ENCODE measurements around the gene ZNF264. TPM values are rescaled to one million over a fixed set of nuclear protein-coding genes. Genes with fewer than 3 reads are reported as not detected.
"Not testable (repeated sequence)": the region's sequence is repeated elsewhere in the genome, so short reads cannot be mapped to it uniquely, and the experiment has no call there.

Gene ZNF264
- total RNA-seq, 1 experiment from 2014 or later, result 18.2 TPM

DNA sequence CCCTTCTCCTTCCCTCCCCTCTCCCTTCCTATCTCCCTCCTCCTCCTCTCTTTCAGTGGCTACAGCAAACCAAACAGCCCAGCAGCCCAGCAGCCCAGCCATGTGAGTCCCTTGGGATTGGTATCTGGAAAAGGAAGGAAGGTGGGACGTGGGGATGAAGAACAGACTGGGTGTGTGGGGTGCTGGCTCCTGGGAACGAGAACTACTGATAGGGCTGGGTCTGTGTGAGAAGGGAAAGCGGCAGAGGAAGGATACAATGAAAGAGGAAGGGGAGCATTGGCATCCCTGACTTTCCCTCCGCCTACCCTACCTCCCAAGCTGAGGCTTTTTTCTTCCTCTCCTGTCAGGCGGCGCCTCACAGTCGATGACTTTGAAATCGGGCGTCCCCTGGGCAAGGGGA, 40.4 kb downstream of the ZNF264 start:
- Histone ChIP-seq H3K4me3 (no peak overlapping the region), H3K36me3 (no peaks in the 10 kb centered on the region), H3K27ac (no peak overlapping the region), H3K4me1 (no peaks in the 10 kb centered on the region), H3K9me3 (replicated peaks) (no peaks in the 10 kb centered on the region), H3K27me3 (no peaks in the 10 kb centered on the region)
- no peak for DNase-seq

DNA sequence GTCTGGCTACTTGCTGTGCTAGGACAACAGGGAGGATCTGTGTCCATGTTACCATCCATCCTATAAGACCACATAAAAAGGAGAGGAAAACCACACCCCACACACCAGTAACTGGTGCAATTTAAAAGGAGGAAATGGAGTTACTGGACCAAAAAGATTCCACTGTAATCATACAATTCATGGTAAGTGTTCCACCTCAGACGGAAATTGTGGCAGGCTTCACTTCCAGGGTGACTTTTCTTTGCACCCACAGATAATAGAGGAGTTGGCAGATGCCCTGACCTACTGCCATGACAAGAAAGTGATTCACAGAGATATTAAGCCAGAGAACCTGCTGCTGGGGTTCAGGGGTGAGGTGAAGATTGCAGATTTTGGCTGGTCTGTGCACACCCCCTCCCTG, 41.9 kb downstream of the ZNF264 start:
- no peak for DNase-seq
- Histone ChIP-seq H3K4me3 (no peak overlapping the region), H3K4me1 (no peaks in the 10 kb centered on the region), H3K27ac (no peak overlapping the region), H3K27me3 (no peaks in the 10 kb centered on the region), H3K36me3 (no peaks in the 10 kb centered on the region), H3K9me3 (replicated peaks) (no peaks in the 10 kb centered on the region)

DNA sequence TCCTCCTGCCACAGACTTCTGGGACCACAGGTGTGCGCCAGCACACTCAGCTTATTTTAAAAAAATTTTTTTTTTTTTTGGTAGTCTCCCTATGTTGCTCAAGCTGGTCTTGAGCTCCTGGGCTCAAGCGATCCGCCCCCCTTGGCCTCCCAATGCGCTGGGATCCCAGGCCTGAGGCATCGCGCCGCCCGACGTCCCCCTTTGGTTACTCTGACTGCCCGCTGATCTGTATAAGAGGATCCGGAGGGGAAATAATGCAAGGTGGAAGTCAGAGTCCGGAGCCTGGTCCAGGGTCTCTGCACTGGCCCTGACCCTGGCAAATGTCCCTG, 48.6 kb downstream of the ZNF264 start:
- DNase-seq, result no peak
- Histone ChIP-seq H3K27me3 (no peaks in the 10 kb centered on the region), H3K36me3 (peaks cover 3% of the 10 kb centered on the region), H3K4me1 (no peaks in the 10 kb centered on the region; the same call in 1 of the 2 replicates), H3K4me3 (peak overlapping the region; percentile 95), H3K9me3 (replicated peaks) (no peaks in the 10 kb centered on the region), H3K27ac (peak overlapping the region; percentile 78)

DNA sequence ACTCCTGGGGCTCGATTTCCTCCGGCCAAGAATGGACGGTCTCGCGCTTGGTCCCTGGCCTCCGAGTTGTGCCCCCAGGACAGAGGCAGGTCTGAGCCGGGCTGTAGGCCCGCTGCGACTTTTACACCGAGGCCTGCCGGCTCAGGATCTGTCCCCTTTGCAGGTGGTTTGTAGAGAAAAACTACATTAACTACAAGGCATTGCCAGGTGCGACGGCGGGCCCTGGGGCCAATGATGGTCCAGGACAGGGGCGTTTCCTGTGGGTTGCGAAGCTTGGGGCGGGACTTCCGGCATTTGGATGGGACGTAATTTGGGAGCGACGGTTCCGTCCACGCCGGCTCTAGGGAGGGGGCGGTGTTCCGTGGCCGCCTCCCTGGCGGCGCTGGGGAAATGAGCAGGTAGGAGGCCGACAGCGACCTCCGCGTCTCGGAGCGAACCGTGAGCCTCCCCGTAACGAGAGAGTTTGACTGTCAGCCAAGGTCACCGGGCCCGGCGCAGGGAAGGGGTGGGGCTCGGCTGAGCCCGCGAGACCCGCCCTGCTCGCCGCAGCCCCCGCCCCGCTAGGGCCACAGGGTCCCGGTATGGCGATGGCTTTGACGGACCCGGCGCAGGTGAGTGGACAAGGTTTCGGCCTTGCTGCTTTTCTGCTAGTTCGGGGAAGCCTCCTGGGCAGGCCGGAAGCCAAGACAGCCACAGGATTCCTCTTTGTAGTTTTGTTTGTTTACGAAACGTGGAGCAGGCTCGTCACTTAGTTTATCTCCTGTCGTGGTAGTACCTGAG, 49.2 kb downstream of the ZNF264 start, which contains the start of gene ZNF805:
TSS of gene ZNF805 (plus strand) at position 322 of the 780 bp plus-strand sequence. CDS start at position 582, 260 bp downstream.
- H3K9me3 ChIP-seq (replicated peaks), result no peaks in the 10 kb centered on the region
- peak within 1 kb of the TSS; percentile 95 for H3K4me3 ChIP-seq
- H3K27ac ChIP-seq, result peak within 1 kb of the TSS; percentile 78
- peaks cover 7% of the 10 kb centered on the region for H3K36me3 ChIP-seq
- no peaks in the 10 kb centered on the region; the same call in 1 of the 2 replicates for H3K4me1 ChIP-seq
- no peaks in the 10 kb centered on the region for H3K27me3 ChIP-seq
- DNase-seq, result peak; percentile 92 to 94

DNA sequence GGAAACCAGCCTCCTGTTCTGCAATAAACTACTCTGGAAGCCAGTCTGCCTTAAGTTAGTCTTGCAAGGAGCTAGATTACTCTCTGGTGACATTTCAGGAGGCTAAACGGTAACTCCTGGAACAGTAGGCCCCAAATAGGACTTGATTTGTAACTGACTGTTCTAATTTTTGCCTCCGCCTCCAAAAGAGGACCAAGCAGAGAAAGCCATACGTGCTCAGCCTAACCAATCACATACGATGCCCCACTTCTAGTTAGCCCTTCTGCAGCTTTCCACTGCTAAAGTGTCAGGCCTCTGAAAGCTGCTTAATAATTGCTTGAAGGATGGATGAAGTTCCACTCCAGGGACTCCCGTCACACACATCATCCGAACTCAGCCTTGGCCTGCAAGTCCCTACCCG, 49.9 kb downstream of the ZNF264 start:
- Histone ChIP-seq H3K36me3 (peaks cover 12% of the 10 kb centered on the region), H3K4me3 (peak overlapping the region; percentile 95), H3K27me3 (no peaks in the 10 kb centered on the region), H3K27ac (peak overlapping the region; percentile 78), H3K4me1 (no peaks in the 10 kb centered on the region; the same call in 1 of the 2 replicates), H3K9me3 (replicated peaks) (no peaks in the 10 kb centered on the region)
- DNase-seq, result peak in 1 of 2 experiments; percentile 6

DNA sequence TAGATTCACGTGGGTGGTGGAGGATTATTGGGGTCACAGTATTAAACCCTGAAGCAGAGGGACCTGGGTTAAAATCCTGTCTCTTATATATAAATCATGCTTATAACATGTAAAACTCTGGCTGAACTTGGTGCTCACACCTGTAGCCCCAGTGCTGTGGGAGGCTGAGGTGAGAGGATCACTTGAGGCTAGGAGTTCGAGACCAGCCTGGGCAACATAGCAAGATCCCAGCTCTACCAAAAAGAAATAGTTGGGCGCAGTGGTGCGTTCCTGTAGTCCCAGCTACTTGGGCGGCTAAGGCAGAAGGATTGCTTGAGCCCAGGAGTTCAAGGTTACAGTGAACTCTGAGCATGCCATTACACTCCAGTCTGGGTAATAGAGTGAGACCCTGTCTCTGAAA, 51.5 kb downstream of the ZNF264 start:
- Histone ChIP-seq H3K27ac (no peak overlapping the region), H3K4me3 (no peak overlapping the region), H3K36me3 (peaks cover 12% of the 10 kb centered on the region), H3K27me3 (no peaks in the 10 kb centered on the region), H3K9me3 (replicated peaks) (no peaks in the 10 kb centered on the region), H3K4me1 (no peaks in the 10 kb centered on the region; the same call in 1 of the 2 replicates)
- DNase-seq, result no peak

DNA sequence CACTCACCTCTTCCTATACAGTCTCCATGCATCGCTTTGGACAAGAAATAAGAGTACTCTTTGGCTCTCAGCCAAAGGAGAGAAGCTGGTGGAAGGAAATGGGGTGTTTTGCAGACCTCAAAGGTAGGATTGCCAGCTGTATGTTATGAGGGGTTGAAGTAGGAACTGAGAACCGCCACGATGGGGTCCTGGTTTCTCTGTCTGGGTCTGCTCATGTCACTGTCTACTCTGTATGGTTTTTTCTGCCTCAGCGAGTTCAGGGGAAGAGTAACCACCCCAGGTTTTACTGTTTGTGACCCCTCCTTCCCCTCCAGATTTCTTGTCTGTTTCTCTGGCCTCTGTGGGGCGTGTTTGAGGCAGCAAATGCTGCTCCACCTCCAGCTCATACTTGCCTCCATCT, 53.2 kb downstream of the ZNF264 start:
- no peaks in the 10 kb centered on the region for H3K27me3 ChIP-seq
- peaks cover 25% of the 10 kb centered on the region for H3K36me3 ChIP-seq
- H3K27ac ChIP-seq, result no peak overlapping the region
- no peak for DNase-seq
- no peak overlapping the region for H3K4me3 ChIP-seq
- no peaks in the 10 kb centered on the region; the same call in 1 of the 2 replicates for H3K4me1 ChIP-seq
- no peaks in the 10 kb centered on the region for H3K9me3 ChIP-seq (replicated peaks)

DNA sequence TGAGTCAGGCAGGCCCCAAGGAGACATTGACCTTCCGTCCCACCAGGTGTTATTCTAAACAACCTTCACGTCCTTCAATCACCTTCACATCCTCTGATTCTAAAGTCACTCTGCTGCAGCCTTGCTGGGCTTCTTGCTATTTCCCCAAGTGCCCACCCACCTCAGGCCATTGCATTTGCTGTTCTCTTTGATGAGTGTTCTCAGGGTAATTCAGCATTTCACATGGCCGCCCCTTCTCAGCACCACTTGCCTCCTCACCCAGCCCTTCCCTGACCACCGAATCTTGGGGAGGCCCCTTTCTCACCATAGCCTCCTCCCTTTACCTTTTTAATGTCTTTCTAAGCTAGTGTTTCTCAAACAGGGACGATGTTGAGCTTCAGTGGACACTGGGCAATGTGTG, 53.8 kb downstream of the ZNF264 start:
- Histone ChIP-seq H3K9me3 (replicated peaks) (no peaks in the 10 kb centered on the region), H3K4me3 (no peak overlapping the region), H3K36me3 (peaks cover 26% of the 10 kb centered on the region), H3K27ac (no peak overlapping the region), H3K4me1 (no peaks in the 10 kb centered on the region; the same call in 1 of the 2 replicates), H3K27me3 (no peaks in the 10 kb centered on the region)
- DNase-seq, result no peak

DNA sequence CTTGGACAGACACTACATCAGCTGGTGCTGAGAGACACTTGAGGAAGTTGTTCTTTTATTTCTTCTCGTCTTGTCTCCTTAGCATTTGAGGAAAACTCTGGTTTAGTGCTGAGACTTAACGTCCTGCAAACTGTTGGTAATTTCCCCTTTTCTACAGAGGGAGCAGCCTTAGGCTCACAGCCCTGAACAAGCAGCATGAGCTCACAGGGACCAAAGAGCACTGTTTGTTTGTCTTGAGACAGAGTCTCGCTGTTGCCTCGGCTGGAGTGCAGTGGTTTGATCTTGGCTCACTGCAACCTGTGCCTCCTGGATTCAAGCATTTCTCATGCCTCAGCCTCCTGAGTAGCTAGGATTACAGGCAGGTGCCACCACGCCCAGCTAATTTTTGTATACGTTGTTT, 54.7 kb downstream of the ZNF264 start:
- Histone ChIP-seq H3K9me3 (replicated peaks) (no peaks in the 10 kb centered on the region), H3K4me3 (no peak overlapping the region), H3K27ac (no peak overlapping the region), H3K4me1 (no peaks in the 10 kb centered on the region; the same call in 1 of the 2 replicates), H3K27me3 (no peaks in the 10 kb centered on the region), H3K36me3 (peaks cover 33% of the 10 kb centered on the region)
- no peak for DNase-seq

DNA sequence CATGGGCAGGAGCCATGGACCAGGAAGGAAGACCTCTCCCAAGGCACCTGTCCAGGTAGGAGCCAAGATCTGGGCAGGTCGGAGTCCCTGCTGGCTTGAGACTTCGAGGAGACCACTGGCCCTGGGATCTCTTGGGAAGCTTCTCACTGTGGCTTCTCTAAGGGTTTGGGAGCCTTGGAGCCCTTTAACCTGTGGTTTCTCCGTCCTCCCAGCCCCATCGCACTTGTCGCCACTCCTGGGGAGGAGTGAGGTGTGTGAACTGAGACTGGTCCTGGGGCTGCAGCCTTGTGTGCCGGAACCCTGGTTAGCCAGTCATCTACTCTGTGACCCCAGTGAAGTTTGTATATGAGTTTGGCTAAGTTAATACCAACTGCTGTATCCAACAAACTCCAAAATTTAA, 57.3 kb downstream of the ZNF264 start:
- no peaks in the 10 kb centered on the region for H3K9me3 ChIP-seq (replicated peaks)
- peaks cover 51% of the 10 kb centered on the region for H3K36me3 ChIP-seq
- H3K4me3 ChIP-seq, result no peak overlapping the region
- DNase-seq, result no peak
- H3K27me3 ChIP-seq, result no peaks in the 10 kb centered on the region
- H3K27ac ChIP-seq, result no peak overlapping the region
- H3K4me1 ChIP-seq, result no peaks in the 10 kb centered on the region

DNA sequence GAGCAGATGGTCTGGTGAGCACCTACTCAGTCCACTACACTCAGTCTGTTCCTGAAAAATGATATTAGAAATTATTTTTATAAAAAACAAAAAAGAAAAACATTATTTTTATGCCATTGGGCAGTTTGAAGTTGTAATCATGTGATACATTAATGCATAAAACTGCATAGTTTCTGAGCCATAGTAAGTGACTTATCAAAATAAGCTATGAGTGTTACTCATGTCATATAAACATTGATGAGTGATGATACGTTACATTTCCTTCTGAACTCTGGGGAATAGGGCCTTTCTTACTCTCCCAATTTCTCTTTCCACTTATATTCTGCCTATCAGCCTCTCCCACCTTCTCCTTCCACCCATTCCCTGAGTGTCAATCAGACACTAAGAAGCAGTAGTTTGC, 58.0 kb downstream of the ZNF264 start:
- Histone ChIP-seq H3K4me1 (no peaks in the 10 kb centered on the region), H3K9me3 (replicated peaks) (no peaks in the 10 kb centered on the region), H3K27ac (no peak overlapping the region), H3K27me3 (no peaks in the 10 kb centered on the region), H3K36me3 (peaks cover 52% of the 10 kb centered on the region), H3K4me3 (no peak overlapping the region)
- no peak for DNase-seq

DNA sequence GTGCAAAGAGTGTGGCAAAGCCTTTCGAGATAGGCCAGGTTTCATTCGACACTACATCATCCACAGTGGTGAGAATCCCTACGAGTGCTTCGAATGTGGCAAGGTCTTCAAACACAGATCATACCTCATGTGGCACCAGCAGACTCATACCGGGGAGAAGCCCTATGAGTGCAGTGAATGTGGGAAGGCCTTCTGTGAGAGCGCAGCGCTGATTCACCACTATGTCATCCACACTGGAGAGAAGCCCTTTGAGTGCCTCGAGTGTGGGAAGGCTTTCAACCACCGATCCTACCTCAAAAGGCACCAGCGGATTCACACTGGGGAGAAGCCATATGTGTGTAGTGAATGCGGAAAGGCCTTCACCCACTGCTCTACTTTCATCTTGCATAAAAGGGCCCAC, 62.5 kb downstream of the ZNF264 start:
- H3K9me3 ChIP-seq (replicated peaks); H3K4me3 ChIP-seq; H3K27ac ChIP-seq; H3K27me3 ChIP-seq; DNase-seq; H3K4me1 ChIP-seq: not testable (repeated sequence)
- H3K36me3 ChIP-seq, result peaks cover 47% of the 10 kb centered on the region

DNA sequence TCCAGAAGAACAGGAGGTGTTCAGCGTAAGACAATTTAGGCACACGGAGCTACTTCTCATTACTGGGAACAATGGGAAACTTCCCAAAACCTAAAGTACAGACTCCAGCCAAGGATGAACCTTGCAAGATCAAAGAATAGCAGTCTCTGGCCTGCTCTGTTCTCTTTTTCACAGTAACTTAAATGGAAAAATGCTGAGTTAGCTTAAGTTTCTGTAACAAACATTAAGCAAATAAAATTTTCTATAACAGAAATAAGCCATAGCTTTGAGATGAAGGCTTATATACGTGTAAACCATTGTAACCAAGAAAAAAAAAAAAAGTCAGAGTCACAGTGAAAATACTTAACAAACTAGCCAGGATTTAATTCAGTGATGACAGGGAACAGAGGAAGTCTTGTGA, 70.7 kb downstream of the ZNF264 start:
- Histone ChIP-seq H3K4me1 (no peaks in the 10 kb centered on the region), H3K36me3 (peaks cover 13% of the 10 kb centered on the region; the same call in 1 of the 2 replicates), H3K9me3 (replicated peaks) (no peaks in the 10 kb centered on the region; the same call in 1 of the 2 replicates), H3K27ac (no peak overlapping the region), H3K4me3 (no peak overlapping the region), H3K27me3 (no peaks in the 10 kb centered on the region)
- no peak for DNase-seq

DNA sequence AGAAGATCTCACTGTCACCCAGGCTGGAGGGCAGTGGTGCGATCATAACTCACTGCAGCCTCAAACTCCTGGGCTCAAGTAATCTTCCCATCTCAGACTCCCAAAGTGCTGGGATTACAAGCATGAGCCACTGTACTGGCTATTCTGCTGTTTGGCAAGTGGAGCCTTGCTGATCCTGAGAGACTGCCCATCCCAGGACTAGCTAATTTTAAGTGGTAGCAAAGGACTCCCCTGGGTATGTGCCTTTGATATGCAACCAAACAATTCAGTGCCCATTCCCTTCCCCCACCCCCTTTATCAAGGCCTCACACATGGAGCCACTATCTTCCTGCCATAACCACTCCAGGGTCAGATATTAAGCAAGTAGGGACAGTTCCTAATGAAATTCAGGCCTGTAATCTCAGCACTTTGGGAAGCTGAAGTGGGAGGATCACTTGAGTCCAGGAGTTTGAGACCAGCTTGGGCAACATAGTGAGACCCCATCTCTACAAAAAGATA, 72.0 kb downstream of the ZNF264 start:
- no peaks in the 10 kb centered on the region for H3K4me1 ChIP-seq
- H3K4me3 ChIP-seq, result no peak overlapping the region
- no peaks in the 10 kb centered on the region for H3K27me3 ChIP-seq
- DNase-seq, result no peak
- peaks cover 13% of the 10 kb centered on the region; the same call in 1 of the 2 replicates for H3K36me3 ChIP-seq
- no peak overlapping the region for H3K27ac ChIP-seq
- H3K9me3 ChIP-seq (replicated peaks), result no peaks in the 10 kb centered on the region; the same call in 1 of the 2 replicates

DNA sequence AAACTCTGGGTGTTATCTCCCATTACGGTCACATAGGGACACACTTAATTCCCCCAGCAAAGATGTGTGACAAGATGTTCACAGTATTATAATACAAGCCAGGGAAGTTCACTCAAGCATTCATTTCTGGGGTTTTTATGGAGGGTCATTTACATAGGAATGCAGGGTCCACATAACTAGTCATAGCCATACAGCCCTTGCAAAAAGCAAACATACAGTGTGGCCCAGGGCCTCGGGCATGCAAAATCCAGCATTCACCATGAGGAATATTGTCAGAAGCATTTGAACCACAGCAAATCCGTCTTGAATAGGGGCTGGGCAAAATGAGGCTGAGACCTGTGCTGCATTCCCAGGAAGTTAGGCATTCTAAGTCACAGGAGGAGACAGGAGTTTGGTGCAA, 76.0 kb downstream of the ZNF264 start:
- Histone ChIP-seq H3K27me3 (no peaks in the 10 kb centered on the region), H3K36me3 (no peaks in the 10 kb centered on the region)
- DNase-seq, result no peak

More for the DNA sequence above, 76.0 kb downstream of the ZNF264 start:
- Histone ChIP-seq H3K9me3 (replicated peaks) (no peaks in the 10 kb centered on the region), H3K27ac (no peak overlapping the region), H3K4me1 (no peaks in the 10 kb centered on the region), H3K4me3 (no peak overlapping the region)
